GM18873 (cell line): Measurements from ENCODE around the gene BCAT1.

Experiments used
- ATAC-seq: cut with Tn5 transposase; IDR thresholded peaks from one replicate; pipeline ENCODE4 v1.9.1; 2021; ENCODE audit warnings: mild to moderate bottlenecking, moderate library complexity, moderate number of reproducible peaks; ENCODE audit not compliant: unreplicated experiment, low FRiP score

Gene BCAT1

GRCh38 chr12:24948757-24949722 is at the start of gene BCAT1:
Gene BCAT1, minus strand, starts transcription at chr12:24949101. Its CDS starts 169 bp downstream, at chr12:24948932.
- ATAC-seq: no peak

- peak; percentile 77 for ATAC-seq
Measured at GRCh38 chr12:24997970-24998582, 49.2 kb upstream of the BCAT1 start.

- ATAC-seq: peak; percentile 0
Measured at GRCh38 chr12:24997496-24997895, 48.6 kb upstream of the BCAT1 start.

GRCh38 chr12:24996820-24997219 is 47.9 kb upstream of the BCAT1 start:
- no peak for ATAC-seq

- ATAC-seq: no peak
Measured at GRCh38 chr12:24996102-24996797, 47.3 kb upstream of the BCAT1 start.

GRCh38 chr12:24993793-24994192 is 44.9 kb upstream of the BCAT1 start:
- no peak for ATAC-seq

- peak; percentile 59 for ATAC-seq
Measured at GRCh38 chr12:24991209-24992049, 42.5 kb upstream of the BCAT1 start.

- no peak for ATAC-seq
Measured at GRCh38 chr12:24989216-24989615, 40.3 kb upstream of the BCAT1 start.

- ATAC-seq: no peak
Measured at GRCh38 chr12:24982250-24982649, 33.3 kb upstream of the BCAT1 start.

- no peak for ATAC-seq
Measured at GRCh38 chr12:24979976-24980730, 31.3 kb upstream of the BCAT1 start.

GRCh38 chr12:24979329-24979728 is 30.4 kb upstream of the BCAT1 start:
- ATAC-seq: no peak

- ATAC-seq: no peak
Measured at GRCh38 chr12:24977711-24978110, 28.8 kb upstream of the BCAT1 start.

- ATAC-seq: no peak
Measured at GRCh38 chr12:24977060-24977459, 28.2 kb upstream of the BCAT1 start.

GRCh38 chr12:24975425-24975824 is 26.5 kb upstream of the BCAT1 start:
- ATAC-seq: no peak

- no peak for ATAC-seq
Measured at GRCh38 chr12:24974216-24974615, 25.3 kb upstream of the BCAT1 start.

GRCh38 chr12:24972078-24972477 is 23.2 kb upstream of the BCAT1 start:
- no peak for ATAC-seq

GRCh38 chr12:24970177-24970576 is 21.3 kb upstream of the BCAT1 start:
- ATAC-seq: no peak

GRCh38 chr12:24966951-24967564 is 18.2 kb upstream of the BCAT1 start:
- ATAC-seq: no peak

- ATAC-seq: no peak
Measured at GRCh38 chr12:24964342-24964741, 15.4 kb upstream of the BCAT1 start.
